Skeletal muscle tissue (tissue), 4 donors: ENCODE measurements around the gene SPNS2. TPM values are rescaled to one million over a fixed set of nuclear protein-coding genes. Genes with fewer than 3 reads are reported as not detected.

Source experiments
- H3K27ac ChIP-seq: one replicate; pipeline ENCODE4 v1.7.0; 2013; ENCODE audit warnings: mild to moderate bottlenecking, low read depth, low read length, inconsistent platforms
- H3K27me3 ChIP-seq, 3 donors: one replicate each; pipeline ENCODE4 v1.7.0; 2013; ENCODE audit warnings: low read length in 3 of 3; ENCODE audit not compliant: control insufficient read depth in 3 of 3, insufficient read depth in 3 of 3
- H3K36me3 ChIP-seq, 3 donors: one replicate each; pipeline ENCODE4 v1.7.0; 2013; ENCODE audit warnings: low read length in 3 of 3; ENCODE audit not compliant: control insufficient read depth in 3 of 3, insufficient read depth in 3 of 3
- H3K4me1 ChIP-seq, 3 donors: one replicate each; pipeline ENCODE4 v1.7.0; 2013; ENCODE audit warnings: low read length in 3 of 3, mild to moderate bottlenecking in 3 of 3; ENCODE audit not compliant: control insufficient read depth in 3 of 3, insufficient read depth in 3 of 3
- H3K4me3 ChIP-seq, 3 donors: one replicate each; pipeline ENCODE4 v1.7.0; 2013; ENCODE audit warnings: low read length in 3 of 3
- H3K9ac ChIP-seq, 3 donors: one replicate each; pipeline ENCODE4 v1.7.0; 2013; ENCODE audit warnings: low read length in 3 of 3, mild to moderate bottlenecking in 3 of 3, moderate library complexity in 2 of 3, low read depth in 1 of 3
- H3K9me3 ChIP-seq, 3 donors: one replicate each; pipeline ENCODE4 v1.7.0; 2013; ENCODE audit warnings: low read length in 3 of 3; ENCODE audit not compliant: control insufficient read depth in 3 of 3
- total RNA-seq: library from RNA; depleted of rRNA; stranded (reverse); fragments of >200 nt; gene quantifications from one replicate; pipeline ENCODE4 v1.2.3, GENCODE V29; 2014
- donor health status: Osteomylitis.

SPNS2 gene
- total RNA-seq, 1 donor from 2014 or later: 2.6 TPM

DNA sequence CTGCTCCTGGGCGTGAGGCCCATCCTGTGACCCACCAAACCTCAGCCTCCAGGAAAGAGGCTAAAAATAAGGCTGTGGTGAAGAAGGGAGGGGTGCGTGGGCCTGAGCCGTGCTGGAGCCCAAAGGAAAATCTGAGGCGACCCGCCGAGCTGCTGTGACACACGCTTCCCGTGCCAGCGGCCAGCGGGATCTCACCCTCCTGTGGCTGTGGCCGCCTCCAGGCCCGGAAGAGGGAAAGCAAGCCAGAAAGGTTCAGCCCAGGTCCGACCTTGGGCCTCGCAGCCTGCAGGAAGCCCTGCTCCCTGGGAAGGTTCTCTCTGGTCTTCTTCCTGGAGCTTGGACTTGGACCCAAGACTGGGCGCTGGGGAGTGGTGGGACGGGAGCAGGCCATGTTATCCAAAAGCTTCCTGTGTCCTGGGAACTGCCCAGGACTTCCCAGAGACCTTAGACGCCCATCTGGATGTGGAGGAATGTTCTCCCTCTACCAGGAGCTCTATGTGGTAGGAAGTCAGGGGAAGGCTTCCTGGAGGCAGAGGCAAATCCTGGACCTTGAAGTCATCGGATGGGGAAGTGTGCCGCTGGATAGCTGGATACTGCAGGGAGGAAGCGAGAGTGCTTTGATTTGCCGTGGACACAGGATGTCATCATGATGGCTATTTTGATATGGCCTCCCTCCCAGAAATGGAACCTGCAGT, 11.4 kb downstream of the SPNS2 start:
- peak overlapping the region in 1 of 3 donors; percentile 33 for H3K9ac ChIP-seq
- H3K27me3 ChIP-seq: peaks cover 7% of the 10 kb centered on the region in 3 donors
- H3K27ac ChIP-seq: peak overlapping the region; percentile 70
- H3K36me3 ChIP-seq: no peaks in the 10 kb centered on the region
- no peak overlapping the region for H3K4me3 ChIP-seq
- peaks cover 31 to 53% (median 44%) of the 10 kb centered on the region in 3 donors for H3K4me1 ChIP-seq
- H3K9me3 ChIP-seq: no peaks in the 10 kb centered on the region

DNA sequence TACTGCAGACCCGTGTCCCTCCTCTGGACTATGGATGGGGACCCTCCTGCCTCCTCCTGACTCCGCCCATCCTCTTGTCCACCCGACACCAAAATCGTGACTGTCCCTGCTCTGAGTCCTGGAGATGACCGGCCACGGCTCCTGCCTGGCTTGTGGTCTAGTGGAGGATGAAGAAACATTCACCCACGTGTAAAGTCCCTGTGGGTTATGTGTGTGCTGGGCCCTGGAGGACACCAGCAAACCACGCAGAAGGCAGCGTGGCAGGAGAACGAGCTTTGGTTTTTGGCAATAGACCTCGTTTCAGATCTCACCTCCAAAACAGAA, 11.9 kb downstream of the SPNS2 start:
- peak overlapping the region in 1 of 3 donors; percentile 1 for H3K9ac ChIP-seq
- H3K4me1 ChIP-seq: peaks cover 29 to 52% (median 40%) of the 10 kb centered on the region in 3 donors
- no peaks in the 10 kb centered on the region for H3K9me3 ChIP-seq
- H3K36me3 ChIP-seq: no peaks in the 10 kb centered on the region
- peaks cover 2 to 4% (median 2%) of the 10 kb centered on the region in 3 donors for H3K27me3 ChIP-seq
- peak overlapping the region; percentile 70 for H3K27ac ChIP-seq
- no peak overlapping the region for H3K4me3 ChIP-seq

DNA sequence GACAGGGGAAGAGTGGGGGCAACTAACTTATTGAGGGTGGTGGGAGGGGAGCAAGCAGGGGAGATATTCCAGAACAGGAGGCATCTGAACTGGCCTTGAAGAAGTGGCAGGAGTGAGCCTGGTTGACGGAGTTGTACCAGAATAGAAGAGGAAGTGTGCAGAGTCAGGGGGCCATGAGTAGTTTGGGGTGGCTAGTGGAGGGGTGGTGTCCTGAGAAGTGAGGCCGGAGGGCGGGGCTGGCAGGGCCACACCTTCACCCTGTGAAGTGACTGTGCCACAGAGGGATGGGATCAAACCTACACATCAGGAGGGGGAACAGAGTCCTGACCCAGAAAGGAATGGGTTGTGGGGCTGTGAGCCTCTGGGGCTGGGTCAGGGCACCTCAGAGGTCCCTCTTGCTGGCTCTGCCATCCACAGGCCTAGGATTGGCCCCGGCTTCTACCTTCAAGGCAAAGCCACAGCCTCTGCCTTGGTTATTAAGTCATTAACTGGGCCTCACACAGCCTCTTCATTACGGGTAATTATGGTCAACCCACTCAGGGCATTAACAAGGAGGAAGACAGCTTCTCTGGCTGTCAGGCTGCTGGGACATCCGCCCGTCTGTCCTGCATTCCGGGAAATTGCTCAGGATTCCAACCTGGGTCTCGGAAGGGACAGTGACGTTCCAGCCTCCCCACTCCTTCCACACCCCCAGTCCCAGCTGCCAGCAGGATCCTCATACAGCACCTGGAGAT, 12.7 kb downstream of the SPNS2 start:
- H3K36me3 ChIP-seq: no peaks in the 10 kb centered on the region
- peak overlapping the region in 1 of 3 donors; percentile 1 for H3K9ac ChIP-seq
- H3K27me3 ChIP-seq: no peaks in the 10 kb centered on the region
- no peak overlapping the region for H3K4me3 ChIP-seq
- peaks cover 29 to 46% (median 32%) of the 10 kb centered on the region in 3 donors for H3K4me1 ChIP-seq
- peak overlapping the region; percentile 70 for H3K27ac ChIP-seq
- no peaks in the 10 kb centered on the region for H3K9me3 ChIP-seq

DNA sequence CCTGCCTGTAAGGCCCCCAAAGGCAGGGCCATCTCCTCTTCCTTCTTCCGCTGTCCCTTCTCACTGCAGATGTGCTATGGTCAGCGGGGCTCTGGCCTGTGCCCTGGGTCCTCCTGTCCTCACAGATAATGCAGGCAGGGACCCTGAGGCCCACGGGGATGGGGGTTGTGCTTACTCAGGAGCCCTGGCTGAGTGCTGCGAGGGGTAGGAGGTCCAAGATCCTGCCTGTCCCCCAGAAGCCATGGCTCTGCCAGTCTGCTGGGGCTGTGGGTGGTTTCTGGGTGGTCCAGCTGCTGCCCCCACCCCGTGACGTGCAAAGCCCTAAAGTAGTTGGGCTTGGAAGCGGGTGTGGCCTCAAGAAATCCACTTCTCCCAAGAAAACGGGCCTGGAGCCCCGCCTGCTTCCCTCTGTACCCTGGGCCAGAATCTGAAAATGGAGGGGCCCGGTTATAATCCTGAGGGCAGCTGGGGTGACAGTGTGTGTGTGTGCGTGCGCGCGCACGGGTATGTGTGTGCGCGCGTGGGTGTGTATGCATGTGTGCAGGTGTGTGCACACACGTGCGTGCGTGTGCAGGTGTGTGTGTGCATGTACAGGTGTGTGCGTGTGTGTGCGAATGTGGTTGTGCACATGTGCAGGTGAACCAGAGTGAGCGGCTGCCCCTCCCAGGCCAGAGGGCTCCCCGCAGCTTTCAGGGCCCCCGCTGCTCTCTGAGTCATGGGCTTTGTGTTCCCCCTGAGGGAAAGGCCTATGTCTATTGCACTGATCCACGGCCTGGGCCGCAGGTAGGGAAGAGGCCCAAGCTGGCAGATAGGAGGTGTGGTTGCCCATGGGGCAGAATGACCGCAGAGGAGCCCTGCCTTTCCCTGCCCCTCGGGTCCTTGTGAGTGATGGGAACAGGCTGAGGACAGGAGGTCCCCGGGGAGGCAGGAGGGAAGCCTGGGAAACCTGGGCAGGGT, 13.8 kb downstream of the SPNS2 start:
- no peaks in the 10 kb centered on the region for H3K27me3 ChIP-seq
- no peaks in the 10 kb centered on the region for H3K36me3 ChIP-seq
- H3K4me3 ChIP-seq: no peak overlapping the region
- H3K27ac ChIP-seq: no peak overlapping the region
- no peak overlapping the region for H3K9ac ChIP-seq
- no peaks in the 10 kb centered on the region for H3K9me3 ChIP-seq
- peaks cover 19 to 39% (median 24%) of the 10 kb centered on the region in 3 donors for H3K4me1 ChIP-seq

DNA sequence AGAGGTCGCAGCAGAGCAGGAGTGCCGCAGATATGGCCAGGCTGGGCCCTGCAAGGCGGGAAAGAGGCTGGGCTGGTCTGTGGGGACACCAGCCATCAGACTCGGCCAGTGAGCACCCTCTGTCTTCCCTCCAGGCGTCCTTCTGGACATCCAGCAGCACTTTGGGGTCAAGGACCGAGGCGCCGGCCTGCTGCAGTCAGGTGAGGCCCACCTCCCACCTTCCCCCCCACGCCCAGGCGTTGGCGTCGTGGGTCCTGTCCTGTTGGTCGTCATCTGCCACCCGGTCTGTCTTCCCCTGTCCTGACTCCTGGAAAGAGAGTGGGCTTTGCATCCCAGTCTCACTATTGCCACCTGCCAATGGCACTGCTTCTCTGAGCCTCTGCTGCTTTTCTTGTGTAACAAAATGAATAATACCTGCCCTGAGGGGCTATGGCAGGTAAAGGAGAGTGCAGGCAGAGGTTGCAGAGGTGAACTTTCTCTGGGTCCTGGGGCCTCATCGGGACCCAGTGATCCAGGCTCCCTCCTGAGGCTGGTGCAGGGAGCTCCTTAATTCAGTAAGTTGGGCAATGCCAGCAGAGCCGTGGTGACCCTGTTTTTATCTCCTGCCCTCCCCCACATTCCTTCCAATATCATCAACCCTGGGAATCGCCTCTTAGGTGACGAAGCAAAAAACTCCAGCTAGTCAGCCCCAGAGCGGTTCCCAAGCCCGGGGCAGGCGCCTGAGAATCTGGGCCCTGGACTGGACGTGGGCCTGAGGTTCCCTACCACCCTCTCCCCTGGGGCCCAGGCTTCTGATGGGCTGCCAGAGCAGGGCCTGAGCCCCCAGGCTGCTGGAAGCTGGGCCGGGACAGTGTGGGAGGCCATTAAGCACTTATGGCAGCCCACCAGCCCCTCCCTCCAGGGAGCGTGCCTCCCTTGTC, 14.7 kb downstream of the SPNS2 start:
- Histone ChIP-seq H3K4me3 (no peak overlapping the region), H3K36me3 (no peaks in the 10 kb centered on the region), H3K4me1 (peaks cover 15 to 37% (median 21%) of the 10 kb centered on the region in 3 donors), H3K27me3 (no peaks in the 10 kb centered on the region), H3K27ac (no peak overlapping the region), H3K9ac (no peak overlapping the region), H3K9me3 (no peaks in the 10 kb centered on the region)

DNA sequence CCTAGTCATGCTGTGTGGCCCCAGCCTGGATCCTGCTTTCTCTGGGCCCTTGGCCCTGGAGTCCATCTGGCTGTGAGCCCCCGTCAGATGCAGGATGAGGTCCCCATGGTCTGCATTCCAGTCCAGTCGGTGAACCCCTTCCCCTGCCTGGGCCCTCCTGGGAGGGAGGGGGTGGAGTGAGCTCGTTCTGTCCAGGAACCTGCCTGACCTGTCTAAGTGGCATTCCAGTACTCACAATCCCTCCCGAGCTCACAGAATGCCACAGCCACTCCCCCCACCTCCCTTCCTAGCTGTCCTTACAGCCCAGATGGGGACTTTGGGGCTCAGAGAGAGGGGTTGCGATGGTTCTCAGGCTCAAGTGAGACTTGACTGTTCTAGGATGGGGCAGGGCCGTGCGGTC, 15.5 kb downstream of the SPNS2 start:
- Histone ChIP-seq H3K36me3 (no peaks in the 10 kb centered on the region), H3K4me1 (peaks cover 15 to 38% (median 22%) of the 10 kb centered on the region in 3 donors), H3K27ac (no peak overlapping the region), H3K4me3 (no peak overlapping the region), H3K27me3 (no peaks in the 10 kb centered on the region), H3K9me3 (no peaks in the 10 kb centered on the region), H3K9ac (peak overlapping the region in 1 of 3 donors; percentile 10)

DNA sequence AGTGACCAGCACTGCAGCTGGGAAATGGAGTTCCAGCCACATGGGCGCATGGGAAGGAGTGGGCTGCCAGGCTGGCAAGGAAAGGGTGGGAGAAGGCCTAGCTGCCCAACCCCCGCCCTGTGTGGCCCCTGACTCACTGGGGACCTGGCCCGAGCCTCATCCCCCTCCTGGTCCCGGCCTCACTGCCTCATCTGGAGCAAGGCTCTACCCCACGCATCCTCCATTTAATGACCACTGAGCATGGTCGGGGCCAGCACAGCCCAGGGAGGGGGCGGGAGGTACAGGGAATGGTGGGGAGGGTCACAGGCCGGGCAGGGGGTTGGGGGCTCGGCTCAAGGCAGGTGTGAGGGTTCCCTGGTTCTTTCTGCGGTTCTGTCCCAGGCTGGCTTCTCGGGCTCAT, 16.1 kb downstream of the SPNS2 start:
- Histone ChIP-seq H3K27ac (no peak overlapping the region), H3K9ac (no peak overlapping the region), H3K4me3 (no peak overlapping the region), H3K9me3 (no peaks in the 10 kb centered on the region), H3K4me1 (peaks cover 17 to 38% (median 19%) of the 10 kb centered on the region in 3 donors), H3K36me3 (no peaks in the 10 kb centered on the region), H3K27me3 (no peaks in the 10 kb centered on the region)

DNA sequence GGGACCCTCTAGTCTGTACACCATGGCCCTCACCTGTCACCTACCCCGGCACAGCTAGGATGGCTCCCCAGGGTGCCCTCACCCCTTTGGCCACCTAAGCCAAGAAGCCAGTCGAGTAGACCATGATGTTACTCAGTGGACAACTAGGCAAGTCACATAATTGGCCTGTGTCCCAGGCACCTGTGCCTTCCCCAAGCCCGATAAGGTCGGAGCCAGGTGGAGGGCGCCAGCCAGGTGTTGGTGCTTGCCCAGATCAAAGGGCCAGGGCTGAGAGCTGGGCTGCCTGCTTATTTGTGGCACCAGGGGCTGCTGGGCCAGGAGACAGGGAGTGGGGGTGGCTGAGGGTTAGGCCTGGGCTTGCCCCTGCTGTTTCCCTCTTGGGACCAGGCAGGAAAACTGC, 16.8 kb downstream of the SPNS2 start:
- Histone ChIP-seq H3K27me3 (no peaks in the 10 kb centered on the region), H3K4me3 (no peak overlapping the region), H3K4me1 (peaks cover 18 to 38% (median 18%) of the 10 kb centered on the region in 3 donors)

DNA sequence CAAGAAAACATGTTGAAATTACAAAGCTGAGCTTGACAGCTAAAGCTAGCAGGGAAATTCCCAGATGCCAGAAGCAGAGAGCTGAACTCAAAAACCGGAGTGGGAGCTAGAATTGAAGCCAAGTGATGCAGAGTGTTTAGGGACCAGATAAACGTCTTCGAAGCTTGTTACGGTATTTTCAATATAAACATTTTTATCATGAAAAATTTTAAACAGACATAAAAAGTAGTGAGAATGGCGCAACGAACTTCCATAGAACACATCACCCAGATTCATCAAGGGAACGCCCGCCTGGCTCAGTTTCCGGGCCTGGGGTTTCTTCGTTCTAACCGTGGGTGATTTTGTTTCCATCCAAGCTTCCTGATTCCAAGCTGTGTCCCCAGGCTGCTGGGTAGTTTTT, 18.1 kb downstream of the SPNS2 start:
- Histone ChIP-seq H3K27ac (no peak overlapping the region), H3K27me3 (no peaks in the 10 kb centered on the region), H3K4me3 (no peak overlapping the region), H3K4me1 (peaks cover 13 to 35% (median 16%) of the 10 kb centered on the region in 3 donors), H3K9ac (no peak overlapping the region), H3K9me3 (no peaks in the 10 kb centered on the region), H3K36me3 (no peaks in the 10 kb centered on the region)

More for the DNA sequence above, 16.8 kb downstream of the SPNS2 start:
- no peaks in the 10 kb centered on the region for H3K36me3 ChIP-seq
- H3K9me3 ChIP-seq: no peaks in the 10 kb centered on the region
- no peak overlapping the region for H3K27ac ChIP-seq
- H3K9ac ChIP-seq: no peak overlapping the region
